ENCODE results near the gene ESYT3. TPM values are rescaled to one million over a fixed set of nuclear protein-coding genes. Genes with fewer than 3 reads are reported as not detected.
"Not testable (repeated sequence)": the region's sequence is repeated elsewhere in the genome, so short reads cannot be mapped to it uniquely, and the experiment has no call there.

ESYT3 gene
- total and polyA plus RNA-seq, 2 experiments from 2014 or later, result 3.5 to 8.2 TPM

GRCh38 chr3:138521445-138521844 lies 87.0 kb downstream of the ESYT3 start:
- DNase-seq (ENCODE audit: low spot score); H3K27me3 Mint-ChIP-seq (ENCODE audit: insufficient read depth, low read depth, poor library complexity); H3K4me3 ChIP-seq; ATAC-seq; H3K79me2 ChIP-seq (replicated peaks; ENCODE audit: insufficient read depth); H3K27me3 ChIP-seq (ENCODE audit: insufficient read depth); H3K27ac ChIP-seq (ENCODE audit: low read depth); H3F3A ChIP-seq (replicated peaks; ENCODE audit: low read depth); H3K4me3 Mint-ChIP-seq; H3K4me1 Mint-ChIP-seq; H2AFZ ChIP-seq; H3K27ac Mint-ChIP-seq; H4K20me1 ChIP-seq (replicated peaks; ENCODE audit: insufficient read depth); H3K4me1 ChIP-seq (ENCODE audit: insufficient read depth); H3K4me2 ChIP-seq; H3K9me2 ChIP-seq (ENCODE audit: insufficient read depth): not testable (repeated sequence)
- peaks cover 25% of the 10 kb centered on the region for H3K36me3 ChIP-seq (ENCODE audit: insufficient read depth)
- H3K36me3 Mint-ChIP-seq (ENCODE audit: low read depth), result peaks cover 84% of the 10 kb centered on the region
- H3K9me3 Mint-ChIP-seq, result peaks cover 62% of the 10 kb centered on the region

Other genes starting within 250 kb of the ESYT3 start
- gene ARMC8, start 247.3 kb upstream of the ESYT3 start, total RNA-seq (2014; rRNA removed; shearing (Covaris generic)), result 55.5 and 61.4 TPM in 2 replicates
- 30.0 and 36.8 TPM in 2 replicates for gene ARMC8, start 247.3 kb upstream of the ESYT3 start, polyA plus RNA-seq (2016; fragmentation: Nextera tagmentation; extraction: Ambion mirVana)
- gene NME9, start 104.8 kb upstream of the ESYT3 start, total RNA-seq (2014; rRNA removed; shearing (Covaris generic)), result 0.14 TPM in 1 of 2 replicates, not detected in the other
- 1.4 and 2.0 TPM in 2 replicates for gene NME9, start 104.8 kb upstream of the ESYT3 start, polyA plus RNA-seq (2016; fragmentation: Nextera tagmentation; extraction: Ambion mirVana)
- gene MRAS, start 86.0 kb upstream of the ESYT3 start, total RNA-seq (2014; rRNA removed; shearing (Covaris generic)), result 7.5 and 9.1 TPM in 2 replicates
- gene MRAS, start 86.0 kb upstream of the ESYT3 start, polyA plus RNA-seq (2016; fragmentation: Nextera tagmentation; extraction: Ambion mirVana), result 10.0 and 10.2 TPM in 2 replicates
- 24.9 and 28.8 TPM in 2 replicates for gene CEP70, start 159.6 kb downstream of the ESYT3 start, total RNA-seq (2014; rRNA removed; shearing (Covaris generic))
- gene CEP70, start 159.6 kb downstream of the ESYT3 start, polyA plus RNA-seq (2016; fragmentation: Nextera tagmentation; extraction: Ambion mirVana), result 21.5 and 31.4 TPM in 2 replicates
- gene FAIM, start 174.2 kb downstream of the ESYT3 start, total RNA-seq (2014; rRNA removed; shearing (Covaris generic)), result 9.1 and 12.0 TPM in 2 replicates
- gene FAIM, start 174.2 kb downstream of the ESYT3 start, polyA plus RNA-seq (2016; fragmentation: Nextera tagmentation; extraction: Ambion mirVana), result 29.2 and 29.7 TPM in 2 replicates